Measurements from ENCODE around the gene CBFA2T3.

DNA sequence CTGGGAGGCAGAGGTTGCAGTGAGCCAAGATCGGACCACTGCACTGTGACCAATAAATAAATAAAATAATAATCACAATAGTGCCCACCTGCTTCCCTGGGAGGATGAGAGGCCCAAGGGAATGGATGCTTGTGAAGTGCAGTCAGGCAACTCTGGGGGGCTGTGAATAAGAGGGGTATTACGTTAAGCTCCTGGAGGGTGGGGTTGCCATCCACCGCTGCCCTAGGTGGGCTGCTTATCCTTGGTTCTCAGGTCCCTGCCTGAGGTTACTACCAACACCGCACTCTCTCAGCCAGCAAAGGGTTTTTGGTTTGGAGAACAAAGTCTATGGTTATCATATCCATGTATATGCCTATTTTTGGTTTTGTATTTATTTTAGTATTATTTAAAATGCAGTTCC lies 48.6 kb upstream of the CBFA2T3 start:
- TF ChIP-seq, protein P1, sequence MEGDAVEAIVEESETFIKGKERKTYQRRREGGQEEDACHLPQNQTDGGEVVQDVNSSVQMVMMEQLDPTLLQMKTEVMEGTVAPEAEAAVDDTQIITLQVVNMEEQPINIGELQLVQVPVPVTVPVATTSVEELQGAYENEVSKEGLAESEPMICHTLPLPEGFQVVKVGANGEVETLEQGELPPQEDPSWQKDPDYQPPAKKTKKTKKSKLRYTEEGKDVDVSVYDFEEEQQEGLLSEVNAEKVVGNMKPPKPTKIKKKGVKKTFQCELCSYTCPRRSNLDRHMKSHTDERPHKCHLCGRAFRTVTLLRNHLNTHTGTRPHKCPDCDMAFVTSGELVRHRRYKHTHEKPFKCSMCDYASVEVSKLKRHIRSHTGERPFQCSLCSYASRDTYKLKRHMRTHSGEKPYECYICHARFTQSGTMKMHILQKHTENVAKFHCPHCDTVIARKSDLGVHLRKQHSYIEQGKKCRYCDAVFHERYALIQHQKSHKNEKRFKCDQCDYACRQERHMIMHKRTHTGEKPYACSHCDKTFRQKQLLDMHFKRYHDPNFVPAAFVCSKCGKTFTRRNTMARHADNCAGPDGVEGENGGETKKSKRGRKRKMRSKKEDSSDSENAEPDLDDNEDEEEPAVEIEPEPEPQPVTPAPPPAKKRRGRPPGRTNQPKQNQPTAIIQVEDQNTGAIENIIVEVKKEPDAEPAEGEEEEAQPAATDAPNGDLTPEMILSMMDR (IDR thresholded peaks at IDR 0.05) = no peak
- TF ChIP-seq ZFX (IDR thresholded peaks at IDR 0.05; ENCODE audit: borderline replicate concordance) = no peak

Measured in 22Rv1 (cell line).